ENCODE measurements around the gene SMCO1.
"Not testable (repeated sequence)": the region's sequence is repeated elsewhere in the genome, so short reads cannot be mapped to it uniquely, and the experiment has no call there.

Gene SMCO1

GRCh38 chr3:196514913-196515621 is at the start of gene SMCO1:
Gene SMCO1 (minus strand): TSS chr3:196515346. CDS start chr3:196515209, 137 bp downstream.
- H3K27ac Mint-ChIP-seq: no peak within 1 kb of the TSS
- H3K9me3 Mint-ChIP-seq: peaks cover 37% of the 10 kb centered on the region

GRCh38 chr3:196563721-196564225 is 48.6 kb upstream of the SMCO1 start:
- Mint-ChIP-seq H3K36me3 (ENCODE audit: low read depth) (peaks cover 25% of the 10 kb centered on the region), H3K27ac (peak overlapping the region; percentile 71)
- DNase-seq (ENCODE audit: low spot score): no peak

More at GRCh38 chr3:196514913-196515621, at the start of gene SMCO1:
- Mint-ChIP-seq H3K4me1 (ENCODE audit: low read depth) (peaks cover 11% of the 10 kb centered on the region), H3K36me3 (ENCODE audit: low read depth) (peaks cover 9% of the 10 kb centered on the region), H3K27me3 (ENCODE audit: low read depth) (no peaks in the 10 kb centered on the region), H3K4me3 (no peak within 1 kb of the TSS)
- DNase-seq (ENCODE audit: low spot score): no peak

GRCh38 chr3:196559826-196560225 is 44.7 kb upstream of the SMCO1 start:
- Mint-ChIP-seq H3K4me3 (no peak overlapping the region), H3K36me3 (ENCODE audit: low read depth) (peaks cover 28% of the 10 kb centered on the region), H3K9me3 (no peaks in the 10 kb centered on the region), H3K27ac (no peak overlapping the region), H3K4me1 (ENCODE audit: low read depth) (peaks cover 25% of the 10 kb centered on the region), H3K27me3 (ENCODE audit: low read depth) (no peaks in the 10 kb centered on the region)
- DNase-seq (ENCODE audit: low spot score): no peak

More at GRCh38 chr3:196563721-196564225, 48.6 kb upstream of the SMCO1 start:
- H3K4me3 Mint-ChIP-seq: peak overlapping the region; percentile 78
- peaks cover 38% of the 10 kb centered on the region for H3K4me1 Mint-ChIP-seq (ENCODE audit: low read depth)
- no peaks in the 10 kb centered on the region for H3K27me3 Mint-ChIP-seq (ENCODE audit: low read depth)
- H3K9me3 Mint-ChIP-seq: no peaks in the 10 kb centered on the region

- no peaks in the 10 kb centered on the region for H3K9me3 Mint-ChIP-seq
- peaks cover 28% of the 10 kb centered on the region for H3K36me3 Mint-ChIP-seq (ENCODE audit: low read depth)
- H3K4me1 Mint-ChIP-seq (ENCODE audit: low read depth): peaks cover 14% of the 10 kb centered on the region
- no peak overlapping the region for H3K4me3 Mint-ChIP-seq
- no peak overlapping the region for H3K27ac Mint-ChIP-seq
- no peaks in the 10 kb centered on the region for H3K27me3 Mint-ChIP-seq (ENCODE audit: low read depth)
- no peak for DNase-seq (ENCODE audit: low spot score)
Observed at GRCh38 chr3:196558476-196558875, 43.3 kb upstream of the SMCO1 start.

GRCh38 chr3:196557236-196557635 is 42.1 kb upstream of the SMCO1 start:
- H3K4me3 Mint-ChIP-seq: no peak overlapping the region
- peaks cover 8% of the 10 kb centered on the region for H3K4me1 Mint-ChIP-seq (ENCODE audit: low read depth)
- H3K27me3 Mint-ChIP-seq (ENCODE audit: low read depth): no peaks in the 10 kb centered on the region
- no peak overlapping the region for H3K27ac Mint-ChIP-seq
- H3K36me3 Mint-ChIP-seq (ENCODE audit: low read depth): peaks cover 27% of the 10 kb centered on the region
- H3K9me3 Mint-ChIP-seq: no peaks in the 10 kb centered on the region
- no peak for DNase-seq (ENCODE audit: low spot score)

- Mint-ChIP-seq H3K36me3 (ENCODE audit: low read depth) (peaks cover 24% of the 10 kb centered on the region), H3K9me3 (peaks cover 5% of the 10 kb centered on the region), H3K27ac (no peak overlapping the region), H3K4me3 (no peak overlapping the region), H3K27me3 (ENCODE audit: low read depth) (no peaks in the 10 kb centered on the region), H3K4me1 (ENCODE audit: low read depth) (peaks cover 2% of the 10 kb centered on the region)
- no peak for DNase-seq (ENCODE audit: low spot score)
Observed at GRCh38 chr3:196555295-196555694, 40.1 kb upstream of the SMCO1 start.

GRCh38 chr3:196554205-196554604 is 39.1 kb upstream of the SMCO1 start:
- Mint-ChIP-seq H3K27ac (no peak overlapping the region), H3K27me3 (ENCODE audit: low read depth) (no peaks in the 10 kb centered on the region), H3K36me3 (ENCODE audit: low read depth) (peaks cover 30% of the 10 kb centered on the region), H3K9me3 (peaks cover 15% of the 10 kb centered on the region), H3K4me1 (ENCODE audit: low read depth) (peaks cover 2% of the 10 kb centered on the region), H3K4me3 (no peak overlapping the region)
- DNase-seq (ENCODE audit: low spot score): no peak

GRCh38 chr3:196553551-196553950 is 38.4 kb upstream of the SMCO1 start:
- Mint-ChIP-seq H3K36me3 (ENCODE audit: low read depth) (peaks cover 27% of the 10 kb centered on the region), H3K9me3 (peaks cover 18% of the 10 kb centered on the region), H3K4me3 (no peak overlapping the region), H3K27me3 (ENCODE audit: low read depth) (no peaks in the 10 kb centered on the region), H3K27ac (no peak overlapping the region), H3K4me1 (ENCODE audit: low read depth) (no peaks in the 10 kb centered on the region)
- no peak for DNase-seq (ENCODE audit: low spot score)

- Mint-ChIP-seq H3K27ac (no peak overlapping the region), H3K4me3 (no peak overlapping the region), H3K36me3 (ENCODE audit: low read depth) (peaks cover 30% of the 10 kb centered on the region), H3K9me3 (peaks cover 28% of the 10 kb centered on the region), H3K27me3 (ENCODE audit: low read depth) (peaks cover 7% of the 10 kb centered on the region), H3K4me1 (ENCODE audit: low read depth) (no peaks in the 10 kb centered on the region)
- no peak for DNase-seq (ENCODE audit: low spot score)
Observed at GRCh38 chr3:196552253-196552652, 37.1 kb upstream of the SMCO1 start.

GRCh38 chr3:196550172-196550571 is 35.0 kb upstream of the SMCO1 start:
- DNase-seq (ENCODE audit: low spot score); H3K4me3 Mint-ChIP-seq; H3K4me1 Mint-ChIP-seq (ENCODE audit: low read depth); H3K27ac Mint-ChIP-seq; H3K27me3 Mint-ChIP-seq (ENCODE audit: low read depth): not testable (repeated sequence)
- Mint-ChIP-seq H3K9me3 (peaks cover 29% of the 10 kb centered on the region), H3K36me3 (ENCODE audit: low read depth) (peaks cover 28% of the 10 kb centered on the region)

- Mint-ChIP-seq H3K36me3 (ENCODE audit: low read depth) (peaks cover 22% of the 10 kb centered on the region), H3K27me3 (ENCODE audit: low read depth) (peaks cover 14% of the 10 kb centered on the region), H3K9me3 (peaks cover 29% of the 10 kb centered on the region)
- not testable (repeated sequence) for DNase-seq (ENCODE audit: low spot score); H3K4me3 Mint-ChIP-seq; H3K27ac Mint-ChIP-seq; H3K4me1 Mint-ChIP-seq (ENCODE audit: low read depth)
Observed at GRCh38 chr3:196549312-196549711, 34.2 kb upstream of the SMCO1 start.

- H3K36me3 Mint-ChIP-seq (ENCODE audit: low read depth): peaks cover 17% of the 10 kb centered on the region
- no peak overlapping the region for H3K4me3 Mint-ChIP-seq
- H3K27me3 Mint-ChIP-seq (ENCODE audit: low read depth): peaks cover 14% of the 10 kb centered on the region
- DNase-seq (ENCODE audit: low spot score): no peak
- no peaks in the 10 kb centered on the region for H3K4me1 Mint-ChIP-seq (ENCODE audit: low read depth)
- H3K27ac Mint-ChIP-seq: no peak overlapping the region
- H3K9me3 Mint-ChIP-seq: peaks cover 29% of the 10 kb centered on the region
Observed at GRCh38 chr3:196547067-196547466, 31.9 kb upstream of the SMCO1 start.

- Mint-ChIP-seq H3K36me3 (ENCODE audit: low read depth) (peaks cover 15% of the 10 kb centered on the region), H3K4me1 (ENCODE audit: low read depth) (no peaks in the 10 kb centered on the region), H3K27me3 (ENCODE audit: low read depth) (peaks cover 14% of the 10 kb centered on the region), H3K27ac (no peak overlapping the region), H3K9me3 (peaks cover 26% of the 10 kb centered on the region), H3K4me3 (no peak overlapping the region)
- no peak for DNase-seq (ENCODE audit: low spot score)
Observed at GRCh38 chr3:196546537-196546936, 31.4 kb upstream of the SMCO1 start.

- Mint-ChIP-seq H3K27me3 (ENCODE audit: low read depth) (peaks cover 14% of the 10 kb centered on the region), H3K4me3 (no peak overlapping the region), H3K36me3 (ENCODE audit: low read depth) (peaks cover 9% of the 10 kb centered on the region), H3K27ac (no peak overlapping the region), H3K4me1 (ENCODE audit: low read depth) (no peaks in the 10 kb centered on the region), H3K9me3 (peaks cover 17% of the 10 kb centered on the region)
- no peak for DNase-seq (ENCODE audit: low spot score)
Observed at GRCh38 chr3:196544491-196544992, 29.4 kb upstream of the SMCO1 start.

Measured in T-helper 2 cell treated with Interferon-gamma antibody and Interleukin-4, amounts not matched to agents 5 μg/mL and 100 μg/mL, for 36 hours (primary cell).